Endothelial cell of umbilical vein (primary cell): Measurements from ENCODE around the gene C4orf50. TPM values are rescaled to one million over a fixed set of nuclear protein-coding genes. Genes with fewer than 3 reads are reported as not detected.

Source experiments
- BruUV-seq: library from RNA; stranded (reverse); fragments of 400-500 nt; replicated peaks from 2 replicates; lab custom pipeline; 2021; lab: Mats Ljungman, UMichigan
- CTCF ChIA-PET: fragments of 300-600, 350-600 bp; sonication (Branson Sonifier 250); formaldehyde crosslinking; loops from one replicate; lab custom pipeline; 2021; ENCODE audit warnings: antibody characterized with exemption, inconsistent platforms; lab: Charles Lee
- POLR2A ChIA-PET: fragments of 300-600, 350-600 bp; sonication (Branson Sonifier 250); formaldehyde crosslinking; loops from one replicate; lab custom pipeline; 2021; ENCODE audit warnings: antibody characterized with exemption, inconsistent platforms; lab: Charles Lee
- DNase-seq: peaks from one replicate; pipeline ENCODE4 v3.0.0-alpha.2; 2011; ENCODE audit warnings: low read depth, low spot score
- FAIRE-seq: peaks from 2 replicates; lab custom pipeline; 2011; peaks lifted over from hg19 to GRCh38; lab: Jason Lieb, UNC
- H2AFZ ChIP-seq: 2 replicates; pipeline ENCODE4 v1.6.0; 2012; ENCODE audit warnings: low read depth, low read length, control low read depth, inconsistent platforms
- H3K27ac ChIP-seq: 2 replicates; pipeline ENCODE4 v1.5.1; 2011; ENCODE audit warnings: low read depth, mild to moderate bottlenecking, control low read depth, low read length, moderate library complexity; ENCODE audit not compliant: insufficient read depth
- H3K27me3 ChIP-seq, 2 experiments: 2 replicates each; pipeline versions ENCODE4 v1.6.0 to v1.6.1; 2011; ENCODE audit warnings: low read length in 2 of 2, mixed read lengths in 1 of 2; ENCODE audit not compliant: control insufficient read depth in 2 of 2, insufficient read depth in 2 of 2
- H3K36me3 ChIP-seq, 2 experiments: 2 replicates in 1 of 2; 3 replicates in 1 of 2; pipeline ENCODE4 v1.5.1; 2011; ENCODE audit warnings: low read length in 2 of 2, mild to moderate bottlenecking in 1 of 2, moderate library complexity in 1 of 2; ENCODE audit not compliant: control insufficient read depth in 2 of 2, insufficient read depth in 2 of 2; ENCODE audit errors: extremely low read depth in 1 of 2
- H3K4me1 ChIP-seq: 3 replicates; pipeline ENCODE4 v1.5.1; 2011; ENCODE audit warnings: mild to moderate bottlenecking, low read length; ENCODE audit not compliant: control insufficient read depth, insufficient read depth; ENCODE audit errors: extremely low read depth
- H3K4me2 ChIP-seq: 2 replicates; pipeline ENCODE4 v1.6.1; 2011; ENCODE audit warnings: low read length, control low read depth, mixed read lengths; ENCODE audit not compliant: insufficient read depth
- H3K4me3 ChIP-seq, 3 experiments: fragments of 200-600 bp in 1 of 3; sonication (generic), shearing (Covaris generic) in 1 of 3; replicated peaks in 1 of 3; 2 replicates each; pipeline ENCODE4 v1.5.1; 2011 to 2016; ENCODE audit warnings: control low read depth in 3 of 3, low read length in 3 of 3, mild to moderate bottlenecking in 2 of 3, inconsistent platforms in 1 of 3, low read depth in 1 of 3, moderate library complexity in 1 of 3; ENCODE audit not compliant: insufficient read depth in 1 of 3
- H3K79me2 ChIP-seq: 2 replicates; pipeline ENCODE4 v1.6.0; 2012; ENCODE audit warnings: low read length, inconsistent platforms; ENCODE audit not compliant: control insufficient read depth, insufficient read depth
- H3K9ac ChIP-seq: replicated peaks from 2 replicates; pipeline ENCODE3; 2011; ENCODE audit warnings: low read length, control low read depth; ENCODE audit not compliant: insufficient read depth; ENCODE audit errors: extremely low read depth
- H3K9me1 ChIP-seq: replicated peaks from 3 replicates; pipeline ENCODE4 v1.6.0; 2011; ENCODE audit warnings: mild to moderate bottlenecking, low read length; ENCODE audit not compliant: control insufficient read depth, insufficient read depth; ENCODE audit errors: extremely low read depth
- H3K9me3 ChIP-seq: replicated peaks from 2 replicates; pipeline ENCODE4 v1.5.1; 2012; ENCODE audit warnings: low read length, inconsistent platforms; ENCODE audit not compliant: control insufficient read depth, insufficient read depth
- H4K20me1 ChIP-seq: replicated peaks from 2 replicates; pipeline ENCODE3; 2011; ENCODE audit warnings: mild to moderate bottlenecking, low read length; ENCODE audit not compliant: control insufficient read depth, insufficient read depth; ENCODE audit errors: extremely low read depth
- CTCF ChIP-seq, 2 donors: IDR thresholded peaks; 1 replicate in 1 of 2; 2 replicates in 1 of 2; pipeline ENCODE4 v1.5.1; 2011; ENCODE audit warnings: low read length in 2 of 2, mild to moderate bottlenecking in 2 of 2, moderate library complexity in 2 of 2, control low read depth in 1 of 2, inconsistent platforms in 1 of 2, low read depth in 1 of 2; ENCODE audit not compliant: insufficient read depth in 1 of 2; ENCODE audit errors: extremely low read depth in 1 of 2
- EZH2 ChIP-seq: IDR thresholded peaks from 2 replicates; pipeline ENCODE4 v1.6.1; 2012; ENCODE audit warnings: borderline replicate concordance, low read depth, mild to moderate bottlenecking, moderate library complexity, low read length, inconsistent platforms; ENCODE audit not compliant: severe bottlenecking
- FOS ChIP-seq: IDR thresholded peaks from 2 replicates; pipeline ENCODE4 v1.6.1; 2011; ENCODE audit warnings: mild to moderate bottlenecking, low read length, moderate library complexity, borderline replicate concordance; ENCODE audit not compliant: insufficient read depth
- GATA2 ChIP-seq: IDR thresholded peaks from 2 replicates; pipeline ENCODE4 v1.7.0; 2011; ENCODE audit warnings: low read depth, mild to moderate bottlenecking, moderate library complexity, mixed read lengths, low read length; ENCODE audit not compliant: insufficient read length, insufficient read depth
- JUN ChIP-seq: IDR thresholded peaks from 2 replicates; pipeline ENCODE4 v1.6.1; 2011; ENCODE audit warnings: borderline replicate concordance, low read depth; ENCODE audit not compliant: insufficient read length, insufficient read depth
- MAX ChIP-seq: IDR thresholded peaks from 2 replicates; pipeline ENCODE4 v1.6.1; 2011; ENCODE audit not compliant: insufficient read depth, insufficient read length
- MYC ChIP-seq: IDR thresholded peaks from one replicate; pipeline ENCODE4 v1.6.1; 2011; ENCODE audit warnings: mild to moderate bottlenecking, low read depth, low read length
- POLR2A ChIP-seq: IDR thresholded peaks from 2 replicates; pipeline ENCODE4 v1.6.1; 2012; ENCODE audit warnings: low read depth, mild to moderate bottlenecking, control low read depth, low read length
- POLR2AphosphoS5 ChIP-seq: IDR thresholded peaks from 2 replicates; pipeline ENCODE4 v1.6.1; 2012; ENCODE audit warnings: low read depth, mild to moderate bottlenecking, control low read depth, low read length, moderate library complexity; ENCODE audit not compliant: insufficient read depth
- dilution Hi-C: fragments of 300-500 bp; cut with MboI; formaldehyde crosslinking; loops from one replicate; pipeline ENCODE4 v1.15.0; 2019; ENCODE audit warnings: low sequenced_read_pairs; ENCODE audit not compliant: extremely low pct_ligation_motif_present
- intact Hi-C: fragments of 100-400 bp; cut with micrococcal nuclease; formaldehyde crosslinking; loops from one replicate; pipeline ENCODE4 v1.10.0; 2022
- polyA plus RNA-seq, 4 experiments: library from polyadenylated mRNA; depleted of rRNA in 3 of 4; stranded (reverse) in 3 of 4; unstranded in 1 of 4; fragments of >200 nt; gene quantifications; 2 replicates each; pipeline versions ENCODE4 v1.2.1 to v1.2.3, GENCODE V29; 2011 to 2012; ENCODE audit warnings: missing spikeins in 1 of 4
- total RNA-seq: library from RNA; stranded (reverse); gene quantifications from 2 replicates; pipeline ENCODE4 v1.2.3, GENCODE V29; 2021

C4orf50 gene
- total and polyA plus RNA-seq, 2 donors (not counting 3 experiments of a cell fraction or from before 2014, with no cell fraction given), result not detected

GRCh38 chr4:5874811-5875449 is 143.3 kb downstream of the C4orf50 start:
- no peak for FAIRE-seq
- Histone ChIP-seq H2AFZ (no peak overlapping the region), H3K4me3 (no peak overlapping the region), H3K79me2 (no peaks in the 10 kb centered on the region), H3K27ac (no peak overlapping the region), H3K4me1 (no peaks in the 10 kb centered on the region), H3K27me3 (no peaks in the 10 kb centered on the region), H3K36me3 (no peaks in the 10 kb centered on the region), H3K9me3 (no peaks in the 10 kb centered on the region), H3K4me2 (no peak overlapping the region), H4K20me1 (no peaks in the 10 kb centered on the region), H3K9me1 (no peaks in the 10 kb centered on the region), H3K9ac (no peak overlapping the region)
- no peak for TF ChIP-seq JUN
- TF ChIP-seq FOS, result no peak
- no peak for TF ChIP-seq GATA2
- TF ChIP-seq POLR2A, result no peak
- no peak for TF ChIP-seq MAX
- no peak for TF ChIP-seq EZH2
- no peak for TF ChIP-seq MYC
- no peak for TF ChIP-seq POLR2AphosphoS5
- no peak for TF ChIP-seq CTCF (IDR thresholded peaks at IDR 0.05; ENCODE audit: extremely low read depth in 1 of 2, insufficient read depth in 1 of 2, low read depth in 1 of 2, low read length in 2 of 2)
- ChIA-PET POLR2A (no interaction called here), CTCF (no interaction called here)
- no TSS peak for BruUV-seq
- dilution Hi-C loops (no loop called here), intact Hi-C loops (no loop called here)
- DNase-seq, result no peak
